Embryonic facial prominence (tissue), 1 donor: ENCODE data around the gene SLC35E4.
"Not testable (repeated sequence)": the region's sequence is repeated elsewhere in the genome, so short reads cannot be mapped to it uniquely, and the experiment has no call there.

ENCODE experiments used
- DNase-seq: peaks from one replicate; pipeline ENCODE4 v3.0.0-alpha.2; 2016; ENCODE audit errors: extremely low spot score

Gene SLC35E4, protein sequence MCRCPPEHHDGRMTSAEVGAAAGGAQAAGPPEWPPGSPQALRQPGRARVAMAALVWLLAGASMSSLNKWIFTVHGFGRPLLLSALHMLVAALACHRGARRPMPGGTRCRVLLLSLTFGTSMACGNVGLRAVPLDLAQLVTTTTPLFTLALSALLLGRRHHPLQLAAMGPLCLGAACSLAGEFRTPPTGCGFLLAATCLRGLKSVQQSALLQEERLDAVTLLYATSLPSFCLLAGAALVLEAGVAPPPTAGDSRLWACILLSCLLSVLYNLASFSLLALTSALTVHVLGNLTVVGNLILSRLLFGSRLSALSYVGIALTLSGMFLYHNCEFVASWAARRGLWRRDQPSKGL

DNA sequence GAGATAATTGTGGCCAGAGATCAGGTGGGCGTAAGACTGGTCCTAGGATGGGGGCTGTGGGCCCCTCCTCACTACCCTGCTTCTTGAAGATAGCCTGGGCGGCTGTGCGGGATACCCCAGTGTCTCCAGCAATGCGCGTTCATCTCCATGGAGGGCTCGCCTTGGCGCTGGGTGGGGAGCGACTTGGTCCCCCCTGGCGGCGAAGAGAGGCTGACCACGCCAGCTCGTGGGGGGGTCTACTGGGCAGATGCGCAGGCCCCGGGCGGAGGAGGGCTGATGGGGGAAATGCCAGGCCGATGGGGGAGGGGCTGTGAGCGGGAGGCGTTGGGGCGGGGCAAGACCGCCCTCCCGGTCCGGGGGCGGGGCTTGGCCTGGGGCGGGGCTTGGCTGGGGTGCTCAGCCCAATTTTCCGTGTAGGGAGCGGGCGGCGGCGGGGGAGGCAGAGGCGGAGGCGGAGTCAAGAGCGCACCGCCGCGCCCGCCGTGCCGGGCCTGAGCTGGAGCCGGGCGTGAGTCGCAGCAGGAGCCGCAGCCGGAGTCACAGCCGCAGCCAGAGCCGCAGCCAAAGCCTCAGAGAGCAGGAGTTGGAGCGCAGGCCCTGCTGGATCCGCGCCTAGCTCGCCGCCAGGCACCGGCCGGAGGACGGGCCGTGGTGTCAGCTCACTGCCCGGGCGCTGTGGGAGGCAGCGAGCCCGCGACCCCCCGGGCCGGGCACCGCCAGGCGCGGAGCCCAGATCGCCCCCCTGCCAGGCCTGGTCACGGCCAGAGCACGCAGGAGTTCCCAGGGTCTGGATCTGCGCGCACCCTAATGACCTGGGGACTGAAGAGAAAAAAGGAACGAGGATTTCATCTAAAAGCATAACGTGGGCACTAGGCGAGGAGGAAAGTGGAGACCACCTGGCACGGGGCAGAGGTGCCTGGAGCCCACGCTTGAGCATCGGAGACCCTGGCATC is at the start of gene SLC35E4:
SLC35E4 (plus strand) TSS at position 509 of the 953 bp plus-strand sequence. CDS start 670 bp downstream, outside the sequence.
- DNase-seq: peak; percentile 73

DNA sequence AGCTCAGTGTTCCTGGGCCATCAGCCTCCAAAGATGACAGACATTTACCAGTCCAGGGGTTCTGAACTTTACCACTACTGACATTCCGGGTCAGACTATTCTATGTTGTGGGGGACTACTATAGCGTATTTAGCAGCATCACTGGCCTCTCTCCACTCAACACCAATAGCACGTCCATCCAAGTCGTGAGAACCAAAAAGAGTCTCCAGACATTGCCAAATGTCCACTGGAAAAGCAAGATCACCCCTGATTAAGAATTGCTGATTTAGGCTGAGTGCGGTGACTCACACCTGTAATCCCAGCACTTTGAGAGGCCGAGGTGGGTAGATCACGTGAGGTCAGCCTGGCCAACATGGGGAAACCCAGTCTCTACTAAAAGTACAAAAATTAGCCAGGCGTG is 49.2 kb upstream of the SLC35E4 start:
- DNase-seq: no peak

DNA sequence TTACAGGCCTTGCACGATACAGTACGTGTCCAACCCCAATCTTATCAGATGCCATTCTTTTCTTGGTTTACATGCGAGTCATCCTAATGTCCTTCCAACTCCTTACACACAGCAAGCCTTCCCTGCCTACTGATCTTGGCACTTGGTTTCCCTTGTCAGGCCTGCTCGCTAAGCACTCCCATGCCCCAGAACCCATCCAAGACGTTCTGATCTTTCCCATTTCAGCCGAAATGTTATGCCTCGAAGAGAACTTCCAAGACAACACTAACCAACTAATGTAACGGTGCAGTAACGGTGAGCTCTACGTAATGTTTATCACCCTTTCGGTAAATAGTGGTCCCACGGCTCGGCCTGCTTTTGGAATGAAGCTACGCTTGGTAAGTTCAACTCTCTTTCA is 44.4 kb upstream of the SLC35E4 start:
- DNase-seq: no peak

DNA sequence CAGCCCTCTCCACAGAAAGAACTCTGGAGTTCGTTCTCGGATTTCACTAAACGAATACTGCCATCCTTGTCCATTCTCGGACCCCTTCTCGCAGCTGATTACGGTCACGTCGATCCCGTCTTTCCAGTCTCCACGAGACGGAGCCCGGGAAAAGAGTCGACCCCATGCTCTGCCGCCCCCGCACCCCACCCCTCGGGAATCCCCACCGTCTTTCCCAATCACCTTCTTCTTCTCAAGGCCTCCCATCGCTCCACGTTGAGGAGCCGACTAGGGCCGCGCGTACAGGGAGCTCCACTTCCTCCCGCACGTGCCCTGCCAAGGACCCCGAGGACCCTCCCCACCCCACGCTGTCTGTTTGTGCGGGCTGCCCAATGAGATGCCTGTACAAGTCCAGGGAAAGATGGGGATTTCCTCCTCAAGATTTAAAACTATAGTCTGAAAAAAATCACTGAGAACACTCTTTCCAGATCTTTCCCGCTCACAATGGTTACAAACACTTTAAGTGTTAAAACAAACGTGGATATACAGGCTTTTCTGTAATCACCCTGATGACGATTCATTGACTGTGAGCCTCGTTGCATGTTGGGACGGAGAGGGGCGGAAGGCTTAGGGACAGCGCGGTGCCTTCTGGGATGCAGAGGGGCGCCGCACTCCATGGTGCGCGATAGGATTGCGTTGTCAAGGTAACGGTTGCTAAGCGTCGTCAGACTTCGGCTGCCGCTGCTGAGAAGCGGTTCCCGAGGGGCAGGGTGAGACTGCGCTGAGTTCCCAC is 43.8 kb upstream of the SLC35E4 start, which contains the start of gene PES1:
PES1 (minus strand) TSS at position 323 of the 772 bp plus-strand sequence; CDS start at position 246, 77 bp downstream.
- peak; percentile 97 for DNase-seq

DNA sequence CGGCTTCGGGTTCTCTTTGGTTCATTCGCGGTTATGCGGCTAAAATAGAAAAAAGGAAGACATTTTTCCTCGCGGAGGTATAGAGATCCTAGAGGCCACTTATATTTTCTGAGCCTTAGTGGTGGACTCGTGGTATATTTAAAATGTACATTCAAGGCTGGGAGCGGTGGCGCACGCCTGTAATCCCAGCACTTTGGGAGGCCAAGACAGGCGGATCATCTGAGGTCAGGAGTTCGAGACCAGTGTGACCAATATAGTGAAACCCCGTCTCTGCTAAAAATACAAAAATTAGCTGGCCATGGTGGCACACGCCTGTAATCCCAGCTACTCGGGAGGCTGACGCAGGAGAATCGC is 43.2 kb upstream of the SLC35E4 start:
- DNase-seq: not testable (repeated sequence)

DNA sequence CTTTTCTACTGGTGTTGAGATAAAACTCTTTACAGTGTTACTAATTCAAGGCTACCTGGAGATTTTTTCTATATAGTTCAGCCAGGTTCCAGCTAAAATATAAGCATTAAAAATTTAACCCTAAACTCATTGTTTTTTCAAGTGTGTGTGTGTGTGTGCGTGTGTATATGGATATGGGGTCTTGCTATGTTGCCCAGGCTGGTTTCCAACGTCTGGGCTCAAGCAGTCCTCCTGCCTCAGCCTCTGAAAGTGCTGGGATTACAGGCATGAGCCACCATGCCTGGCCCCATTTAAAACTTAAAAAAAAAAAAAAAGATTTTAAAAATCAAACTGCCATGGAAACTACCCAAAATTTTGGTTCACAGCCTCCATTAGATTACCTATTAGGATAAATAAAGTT is 39.4 kb upstream of the SLC35E4 start:
- DNase-seq: no peak

DNA sequence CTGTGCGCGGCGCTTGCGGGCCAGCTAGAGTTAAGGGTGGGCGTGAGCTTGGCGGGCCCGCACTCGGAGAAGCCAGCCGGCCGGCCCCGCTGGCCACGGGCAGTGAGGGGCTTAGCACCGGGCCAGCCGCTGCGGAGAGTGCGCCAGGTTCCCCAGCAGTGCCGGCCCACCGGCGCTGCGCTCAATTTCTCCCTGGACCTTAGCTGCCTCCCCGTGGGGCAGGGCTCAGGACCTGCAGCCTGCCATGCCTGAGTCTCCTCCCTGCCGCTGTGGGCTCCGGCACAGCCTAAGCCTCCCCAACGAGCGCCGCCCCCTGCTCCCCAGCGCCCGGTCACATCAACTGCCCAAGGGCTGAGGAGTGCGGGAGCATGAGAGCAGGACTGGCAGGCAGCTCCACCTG is 38.7 kb upstream of the SLC35E4 start:
- DNase-seq: no peak

DNA sequence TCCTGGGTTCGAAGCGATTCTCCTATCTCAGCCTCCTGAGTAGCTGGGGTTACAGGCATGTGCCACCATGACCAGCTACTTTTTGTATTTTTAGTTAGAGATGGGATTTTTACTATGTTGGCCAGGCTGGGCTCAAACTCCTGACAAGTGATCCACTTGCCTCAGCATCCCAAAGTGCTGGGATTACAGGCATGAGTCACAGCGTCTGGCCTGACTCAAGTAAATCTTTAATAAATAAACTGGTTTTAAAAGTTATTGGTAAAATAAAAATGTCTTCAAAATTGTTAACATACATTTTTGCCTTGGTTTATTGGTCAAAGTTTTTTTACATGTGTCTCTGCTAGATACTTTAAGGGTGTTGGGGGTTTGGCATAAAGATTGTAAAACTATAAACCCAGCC is 36.6 kb upstream of the SLC35E4 start:
- DNase-seq: no peak

DNA sequence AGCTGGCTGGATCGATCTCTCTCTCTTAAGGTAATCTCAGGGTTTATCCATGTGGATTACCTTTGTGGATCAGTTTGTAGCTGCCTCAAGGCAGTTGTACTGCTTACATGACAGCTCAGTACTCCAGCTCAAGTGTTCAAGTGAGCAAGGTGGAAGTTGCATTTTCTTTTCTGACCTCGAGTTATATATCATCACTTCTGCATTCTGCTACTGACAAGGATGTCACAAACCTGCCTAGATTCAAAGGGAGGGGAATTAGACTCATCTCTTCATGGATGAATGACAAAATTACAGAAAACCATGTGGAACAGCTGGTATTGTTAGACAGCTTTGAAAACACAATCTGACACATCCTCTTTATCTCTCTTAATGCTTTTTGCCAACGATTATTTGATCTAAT is 34.7 kb upstream of the SLC35E4 start:
- DNase-seq: no peak

DNA sequence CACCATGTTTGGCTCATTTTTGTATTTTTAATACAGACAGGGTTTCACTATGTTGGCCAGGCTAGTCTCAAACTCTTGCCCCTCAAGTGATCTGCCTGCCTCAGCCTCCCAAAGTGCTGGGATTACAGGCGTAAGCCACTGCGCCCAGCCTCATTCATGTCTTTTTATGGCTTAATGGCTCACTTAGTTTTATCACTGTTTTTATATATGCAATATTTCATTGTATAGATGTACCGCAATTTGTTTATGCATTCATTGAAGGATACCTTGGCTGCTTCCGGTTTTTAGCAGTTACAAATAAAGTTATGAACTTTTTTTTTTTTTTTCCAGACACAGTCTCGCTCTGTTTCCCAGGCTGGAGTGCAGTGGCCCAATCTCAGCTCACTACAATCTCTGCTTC is 34.1 kb upstream of the SLC35E4 start:
- no peak for DNase-seq

DNA sequence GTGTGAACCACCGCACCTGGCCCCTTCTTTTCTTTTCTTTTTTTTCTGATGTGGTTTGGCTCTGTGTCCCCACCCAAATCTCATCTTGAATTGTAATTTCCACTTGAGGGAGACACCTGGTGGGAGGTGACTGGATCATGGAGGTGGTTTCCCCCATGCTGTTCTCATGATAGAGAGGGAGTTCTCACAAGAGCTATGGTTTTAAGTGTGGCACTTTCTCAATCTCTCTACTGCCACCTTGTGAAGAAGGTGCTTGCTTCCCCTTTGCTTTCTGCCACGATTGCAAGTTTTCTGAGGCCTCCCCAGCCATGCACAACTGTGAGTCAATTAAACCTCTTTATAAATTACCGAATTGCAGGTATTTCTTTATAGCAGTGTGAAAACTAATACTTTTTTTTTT is 33.5 kb upstream of the SLC35E4 start:
- no peak for DNase-seq

DNA sequence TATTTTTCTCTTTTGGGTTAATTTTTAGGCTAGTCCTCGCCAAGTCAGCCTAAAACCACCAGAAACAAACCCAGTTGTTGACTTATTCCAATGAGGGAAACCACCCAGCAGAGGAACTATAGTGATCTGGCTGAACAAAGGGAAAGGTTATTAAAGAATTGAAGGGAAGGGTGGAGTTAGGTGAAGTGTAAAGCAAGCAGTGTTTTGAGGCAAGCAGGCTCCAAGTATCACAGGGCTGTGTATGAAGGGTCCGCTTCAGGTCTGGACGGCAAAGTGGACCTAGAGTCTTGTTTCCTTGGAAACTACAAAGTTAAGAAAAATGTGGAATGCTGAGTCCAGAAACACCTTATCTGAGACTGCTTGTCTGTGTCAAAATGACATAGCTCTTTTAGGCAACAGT is 31.8 kb upstream of the SLC35E4 start:
- DNase-seq: no peak

DNA sequence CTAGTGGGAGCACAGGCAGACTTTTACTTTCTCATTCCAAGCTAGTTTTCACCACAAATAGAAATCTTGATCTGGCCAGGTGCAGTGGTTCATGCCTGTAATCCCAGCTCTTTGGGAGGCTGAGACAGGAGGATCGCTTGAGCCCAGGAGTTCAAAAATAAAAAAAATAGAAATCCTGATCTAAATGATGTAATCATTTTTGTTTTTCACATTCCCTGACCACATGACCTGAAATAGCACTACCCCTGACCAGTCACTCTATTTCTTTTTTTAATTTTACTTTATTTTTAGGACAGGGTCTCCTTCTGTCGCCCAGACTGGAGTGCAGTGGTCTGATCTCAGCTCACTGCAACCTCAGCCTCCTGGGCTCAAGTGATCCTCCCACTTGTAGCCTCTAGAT is 30.9 kb upstream of the SLC35E4 start:
- no peak for DNase-seq

DNA sequence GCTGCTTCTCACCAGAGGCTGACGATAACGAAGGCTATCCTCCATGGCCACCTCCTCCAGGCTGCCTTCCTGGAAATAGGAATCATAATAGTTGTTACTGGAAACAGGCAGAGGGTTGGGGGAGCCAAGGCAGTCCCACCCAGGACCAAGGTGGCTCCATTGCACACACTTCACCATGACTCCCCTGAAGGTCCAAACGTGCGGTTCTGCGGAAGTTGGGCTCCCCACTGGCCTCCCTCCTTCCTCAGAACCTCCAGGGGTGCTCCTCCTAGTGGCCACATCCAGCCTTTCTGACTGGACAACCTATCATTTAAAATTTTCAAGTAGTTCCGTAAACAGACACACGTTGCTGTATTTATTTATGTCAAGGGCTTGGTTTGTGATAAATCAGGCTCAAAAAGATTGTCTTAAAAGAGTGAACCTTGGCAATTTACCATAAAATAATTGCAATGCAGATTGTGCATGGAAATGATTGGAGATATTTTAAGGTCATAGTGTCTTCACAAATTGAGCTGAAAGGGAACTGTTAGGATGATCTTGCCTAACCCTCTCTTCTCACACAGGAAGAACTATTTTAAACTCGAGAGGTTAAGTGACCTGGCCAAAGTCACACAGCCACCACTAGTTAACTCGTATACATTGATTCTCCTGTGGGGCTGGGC is 30.0 kb upstream of the SLC35E4 start:
- no peak for DNase-seq

DNA sequence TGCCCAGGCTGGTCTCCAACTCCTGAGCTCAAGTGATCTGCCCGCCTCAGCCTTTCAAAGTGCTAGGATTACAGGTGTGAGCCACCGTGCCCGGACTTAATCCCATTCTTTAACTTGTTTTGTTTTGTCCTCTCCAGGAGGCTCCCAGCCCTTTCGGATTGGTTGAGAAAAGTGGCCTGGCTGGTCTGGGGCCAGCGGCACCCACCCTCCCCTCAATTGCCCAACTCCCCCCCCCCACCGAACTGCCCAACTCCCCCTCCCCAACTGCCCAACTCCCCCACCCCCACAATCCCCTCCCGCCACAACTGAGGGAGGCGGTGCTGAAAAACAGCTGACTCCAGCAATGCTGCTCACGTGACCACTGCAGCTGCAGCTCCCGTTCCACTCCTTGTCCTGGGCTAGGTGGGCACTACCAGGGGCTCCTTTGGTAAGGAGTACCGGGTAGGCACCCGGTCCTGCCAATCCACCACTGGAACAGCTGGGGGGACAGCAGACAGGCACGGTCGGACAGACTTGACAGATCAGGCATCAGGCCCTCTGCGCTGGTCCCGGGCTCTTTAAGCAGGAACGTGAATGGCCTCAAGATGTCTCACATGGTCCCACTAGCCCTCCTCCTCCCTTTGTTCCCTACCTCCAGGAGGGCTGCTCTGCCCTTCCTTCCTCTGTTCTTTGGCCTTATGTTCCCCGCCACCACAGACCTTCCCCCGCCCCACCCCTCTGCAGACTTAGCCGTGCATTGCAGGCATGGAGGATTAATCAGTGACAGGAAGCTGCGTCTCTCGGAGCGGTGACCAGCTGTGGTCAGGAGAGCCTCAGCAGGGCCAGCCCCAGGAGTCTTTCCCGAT is 28.9 kb upstream of the SLC35E4 start, which contains the start of gene TCN2:
TCN2 (plus strand) TSS at position 720 of the 845 bp plus-strand sequence. CDS start 158 bp downstream, outside the sequence.
- DNase-seq: peak; percentile 39

DNA sequence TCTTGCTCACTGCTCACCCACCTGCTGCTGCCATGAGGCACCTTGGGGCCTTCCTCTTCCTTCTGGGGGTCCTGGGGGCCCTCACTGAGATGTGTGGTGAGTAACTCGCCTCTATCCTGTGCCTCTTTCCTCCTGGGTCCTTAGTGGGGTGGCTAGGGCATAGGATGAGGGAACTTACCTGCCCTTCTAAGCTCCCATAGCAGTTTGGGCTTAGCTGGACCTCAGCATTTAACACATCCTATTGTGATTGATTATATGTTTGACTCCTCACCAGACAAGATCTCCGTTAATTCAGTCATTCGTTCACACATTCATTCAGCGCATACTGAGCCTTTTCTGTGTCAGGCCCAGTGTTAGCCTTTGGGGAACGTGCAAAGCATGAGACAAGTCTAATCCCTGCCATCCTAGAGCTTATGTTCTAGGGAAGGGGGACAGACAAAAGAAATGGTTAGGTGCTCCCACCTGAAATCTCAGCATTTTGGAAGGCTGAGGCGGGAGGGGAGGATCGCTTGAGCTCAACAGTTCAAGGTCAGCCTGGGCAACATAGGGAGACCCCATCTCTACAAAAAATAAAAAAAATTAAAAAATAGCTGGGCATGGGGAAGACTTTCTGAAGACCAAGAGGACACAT is 28.2 kb upstream of the SLC35E4 start:
- DNase-seq: no peak

DNA sequence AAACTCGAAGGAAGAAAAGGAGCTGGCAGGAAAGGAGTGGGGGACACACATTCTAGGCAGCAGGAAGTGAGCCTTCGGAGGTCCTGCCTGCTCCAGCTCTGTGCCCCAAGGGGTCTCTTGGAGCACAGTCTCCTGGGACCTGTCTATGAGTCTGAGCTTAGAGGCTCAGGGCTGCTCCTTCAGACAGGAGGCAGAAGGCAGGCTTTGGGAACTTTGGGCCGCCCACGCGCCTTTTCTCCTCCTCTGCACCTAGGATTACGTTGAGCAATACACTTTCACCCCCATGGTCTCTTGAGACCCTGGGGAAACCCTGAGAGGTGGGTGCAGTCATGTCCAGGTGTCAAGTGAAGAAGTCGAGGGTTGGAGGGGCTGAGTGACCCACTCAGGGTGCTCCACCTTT is 27.6 kb upstream of the SLC35E4 start:
- DNase-seq: no peak

DNA sequence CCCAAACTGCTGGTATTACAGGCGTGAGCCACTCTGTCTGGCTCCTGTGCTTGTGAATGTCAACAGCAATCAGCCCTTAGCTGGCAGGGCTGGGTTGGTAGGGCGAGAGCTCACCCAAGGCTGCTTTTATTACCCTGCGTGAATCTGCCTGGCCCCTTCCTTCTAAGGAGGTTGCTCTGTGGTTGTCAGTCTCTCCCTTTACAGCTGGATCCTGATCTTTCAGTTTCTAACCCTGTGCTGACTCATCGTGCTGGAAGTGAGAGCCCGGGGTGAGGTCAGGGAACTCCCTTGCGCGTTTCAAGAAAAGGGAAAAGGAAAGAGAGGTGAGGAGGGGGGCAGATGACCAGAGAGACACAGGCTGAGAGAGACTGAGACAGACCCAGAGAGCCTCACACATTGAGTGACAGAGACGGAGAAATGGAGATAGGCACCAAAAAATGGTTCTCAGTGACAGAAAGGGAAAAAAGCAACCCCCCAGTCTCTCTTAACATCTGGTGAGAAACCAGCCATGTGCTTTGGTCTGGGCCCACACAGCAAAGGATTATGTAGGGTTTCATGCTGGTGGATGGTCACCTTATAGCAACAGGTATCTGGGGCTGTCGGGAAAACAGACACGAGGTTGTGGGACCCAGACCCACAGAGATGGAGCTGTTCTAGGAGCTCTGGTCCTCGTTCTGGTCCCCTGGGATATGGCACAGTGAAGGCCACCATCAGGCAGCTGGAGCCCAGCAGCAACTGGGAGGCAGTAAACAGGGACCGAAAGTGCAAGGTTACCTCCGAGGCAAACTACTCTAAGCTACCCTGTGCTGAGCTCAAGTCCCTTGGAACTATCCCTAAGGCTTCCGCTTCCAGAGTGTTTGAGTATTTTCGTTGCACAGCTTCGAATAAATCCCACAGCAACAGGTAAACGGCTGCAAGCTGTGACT is 26.1 kb upstream of the SLC35E4 start:
- no peak for DNase-seq

DNA sequence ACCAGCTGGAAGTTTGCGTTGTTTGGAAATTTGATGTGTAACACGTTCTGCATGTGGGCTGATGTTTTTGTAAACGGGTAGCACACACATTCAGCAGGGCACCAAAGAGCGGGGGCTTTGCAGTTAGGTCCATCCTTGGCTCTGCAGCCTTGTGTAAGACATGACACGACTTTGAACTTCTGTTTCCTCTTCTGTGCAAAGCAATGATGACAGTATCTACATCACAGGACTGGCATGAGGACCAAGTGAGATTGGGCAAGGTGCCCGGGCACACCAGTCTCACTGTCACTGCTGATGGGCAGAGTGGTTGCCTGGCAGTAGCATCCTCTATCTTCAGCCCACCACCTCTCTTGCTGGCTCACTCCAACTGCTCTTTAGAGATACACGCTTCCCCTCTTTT is 25.3 kb upstream of the SLC35E4 start:
- DNase-seq: no peak
